ENCODE measurements around the gene SYT9.

The SYT9 gene

DNA sequence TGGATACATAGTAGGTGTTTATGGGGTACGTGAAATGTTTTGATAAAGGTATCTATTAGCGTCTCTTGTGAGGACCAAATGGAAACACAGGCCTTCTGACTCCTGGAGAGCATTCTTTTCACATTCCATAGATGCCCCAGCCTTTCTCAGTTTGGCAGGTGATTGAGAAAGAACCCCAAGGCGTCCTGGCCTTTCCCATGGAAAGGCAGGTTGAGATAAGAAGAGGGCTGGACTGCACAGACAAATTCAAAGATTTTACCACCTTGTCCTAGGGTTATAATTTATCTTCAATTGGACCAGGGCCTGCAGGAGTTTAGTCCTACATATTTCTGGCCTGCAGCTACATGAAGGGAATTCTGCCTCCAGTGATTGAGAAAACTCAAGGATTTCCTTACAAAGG lies 232.9 kb downstream of the SYT9 start:
- DNase-seq, result no peak

GRCh38 chr11:7485186-7486097 lies 233.7 kb downstream of the SYT9 start, which contains the start of gene OLFML1:
Gene OLFML1 (plus strand): TSS chr11:7485506. CDS start chr11:7485876, 370 bp downstream.
- no peak for DNase-seq

DNA sequence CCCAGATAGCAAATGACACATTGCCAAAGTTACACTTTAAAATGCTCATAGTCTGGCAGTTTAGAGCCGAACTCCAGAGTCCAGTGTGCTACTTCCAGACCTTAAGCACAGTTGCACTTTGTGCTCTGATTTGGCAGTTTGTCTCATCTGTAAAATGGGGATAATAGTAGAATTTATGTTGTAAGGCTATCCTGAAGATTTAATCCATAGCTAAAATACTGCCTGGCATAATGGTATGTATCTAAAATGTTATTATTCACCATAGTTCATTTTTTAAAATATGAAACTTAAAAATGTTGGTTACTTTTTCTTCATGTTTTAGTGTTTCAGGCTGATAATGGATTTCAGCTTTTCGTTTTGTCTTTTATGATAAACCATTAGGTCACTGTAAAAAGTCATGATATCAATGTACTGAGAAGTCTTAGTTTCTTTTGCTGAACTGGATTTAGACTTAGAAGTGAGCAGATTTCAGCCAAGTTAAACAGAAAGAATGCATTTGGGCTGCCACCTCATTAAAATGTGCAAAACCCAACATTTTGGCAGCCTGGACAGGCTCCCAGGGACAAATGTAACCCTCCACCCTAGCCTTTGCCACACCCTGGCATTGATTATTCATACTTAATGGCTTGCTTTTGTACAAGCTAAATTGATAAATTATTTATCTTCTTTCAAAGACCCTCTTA lies 234.5 kb downstream of the SYT9 start:
- DNase-seq, result no peak

DNA sequence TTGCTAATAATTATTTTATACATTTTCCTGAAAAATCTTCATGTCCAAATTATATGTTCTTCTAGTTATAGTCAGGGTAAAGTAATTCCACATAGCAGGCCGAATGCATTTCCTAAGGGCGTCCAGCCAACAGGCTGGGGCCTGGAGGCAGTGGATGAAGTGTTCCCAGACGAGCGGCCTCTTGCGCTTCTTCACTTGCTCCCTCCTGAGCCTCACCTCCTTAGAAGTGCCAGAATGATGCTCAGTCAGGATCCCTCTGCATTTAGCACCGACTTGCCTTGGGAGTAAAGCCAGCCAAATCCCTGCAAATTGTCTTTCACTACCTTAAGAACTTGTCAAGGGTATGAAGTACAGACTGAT lies 235.1 kb downstream of the SYT9 start:
- DNase-seq, result no peak

GRCh38 chr11:7487360-7487759 lies 235.7 kb downstream of the SYT9 start:
- no peak for DNase-seq

DNA sequence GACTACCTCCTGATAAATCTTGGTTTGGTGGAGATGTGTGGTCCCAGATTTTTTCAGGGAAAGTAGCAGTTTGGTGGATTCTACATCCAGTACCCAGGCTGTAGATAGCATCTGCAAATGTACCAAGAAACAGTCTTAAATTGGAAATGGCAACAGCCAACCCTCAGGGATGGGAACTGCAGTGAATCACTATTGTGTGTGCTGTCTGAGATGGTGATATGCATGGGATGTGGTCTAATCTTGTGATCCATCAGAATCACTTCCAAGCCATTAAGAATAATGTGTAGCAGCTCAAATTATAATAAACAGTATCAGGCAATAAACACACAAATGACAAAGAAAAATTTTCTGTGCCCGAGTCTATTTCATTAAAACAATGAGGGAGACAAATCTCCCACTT lies 237.0 kb downstream of the SYT9 start:
- DNase-seq, result no peak

- DNase-seq, result no peak
These were observed 237.7 kb downstream of the SYT9 start for GRCh38 chr11:7489376-7489775.

DNA sequence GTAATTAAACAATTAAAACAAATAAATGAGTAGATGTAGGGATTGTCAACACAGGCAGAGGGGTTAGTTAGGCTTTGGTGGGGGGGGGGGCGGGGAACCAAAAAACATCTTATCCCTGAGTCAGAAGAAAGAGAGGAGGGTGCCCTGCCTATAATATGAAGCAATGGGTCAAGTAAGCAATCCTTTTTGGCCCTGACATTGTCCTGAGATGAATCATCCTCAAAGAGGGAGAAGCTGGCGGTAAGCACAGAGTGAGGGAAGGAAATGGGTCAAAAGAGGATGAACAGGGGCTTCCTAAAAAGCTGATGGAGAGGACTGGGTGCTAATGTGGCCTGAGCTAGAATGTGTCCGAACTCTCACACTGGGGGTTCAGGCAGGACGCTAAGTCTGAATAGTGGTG lies 238.3 kb downstream of the SYT9 start:
- DNase-seq, result no peak

DNA sequence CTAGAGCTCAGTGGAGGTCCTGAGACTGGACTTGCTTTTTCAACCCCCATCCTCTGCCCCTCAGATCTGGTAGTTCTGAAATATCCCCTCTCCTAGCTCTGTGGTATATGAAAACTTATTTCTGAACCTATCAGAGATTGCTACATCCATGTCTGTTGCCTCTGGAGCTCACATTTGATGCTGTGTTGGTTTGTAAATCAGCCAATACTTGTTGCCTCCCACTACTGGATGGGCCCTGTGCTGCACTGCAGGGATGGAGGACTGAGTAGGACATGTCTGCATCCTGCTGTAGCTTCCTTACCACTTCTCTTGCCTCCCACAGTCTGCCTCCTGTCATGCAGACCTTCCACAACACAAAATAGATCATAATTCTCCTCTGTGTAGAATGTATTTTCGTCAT lies 238.8 kb downstream of the SYT9 start:
- no peak for DNase-seq

GRCh38 chr11:7492253-7492652 lies 240.5 kb downstream of the SYT9 start:
- DNase-seq, result no peak

- DNase-seq, result no peak
These were observed 242.0 kb downstream of the SYT9 start for GRCh38 chr11:7493670-7494069.

DNA sequence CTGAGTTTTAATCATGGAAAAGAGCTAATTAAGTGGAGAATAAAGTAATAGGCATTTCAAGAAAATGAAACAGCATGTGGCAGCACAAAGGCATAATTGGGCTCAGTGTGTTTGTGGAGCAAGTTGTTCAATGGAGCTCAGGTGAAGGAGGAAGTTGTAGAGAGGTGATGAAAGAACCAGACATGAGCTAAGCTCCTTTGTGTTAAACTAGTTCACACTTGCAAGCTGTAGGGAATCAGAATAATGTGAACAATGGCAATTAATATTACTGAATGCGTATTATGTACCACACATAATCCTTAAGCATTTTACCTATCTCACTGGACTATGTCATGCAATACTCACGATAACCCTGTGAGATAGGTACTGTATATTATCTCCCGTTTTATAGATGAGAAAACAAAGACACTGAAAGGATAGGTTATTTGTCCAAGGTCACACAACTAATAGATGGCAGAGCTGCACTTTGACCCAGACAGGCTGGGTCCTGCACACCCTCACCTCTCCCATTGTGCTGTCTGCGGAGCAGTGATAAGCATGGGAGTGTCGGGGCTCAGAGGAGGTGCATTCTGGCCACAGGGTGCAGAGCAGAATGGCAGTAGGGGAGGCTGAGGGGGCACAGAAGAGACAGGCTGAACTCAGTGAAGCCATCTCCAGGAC lies 242.5 kb downstream of the SYT9 start:
- DNase-seq, result no peak

- DNase-seq, result no peak
These were observed 244.3 kb downstream of the SYT9 start for GRCh38 chr11:7495882-7496551.

GRCh38 chr11:7498193-7498592 lies 246.5 kb downstream of the SYT9 start:
- no peak for DNase-seq

DNA sequence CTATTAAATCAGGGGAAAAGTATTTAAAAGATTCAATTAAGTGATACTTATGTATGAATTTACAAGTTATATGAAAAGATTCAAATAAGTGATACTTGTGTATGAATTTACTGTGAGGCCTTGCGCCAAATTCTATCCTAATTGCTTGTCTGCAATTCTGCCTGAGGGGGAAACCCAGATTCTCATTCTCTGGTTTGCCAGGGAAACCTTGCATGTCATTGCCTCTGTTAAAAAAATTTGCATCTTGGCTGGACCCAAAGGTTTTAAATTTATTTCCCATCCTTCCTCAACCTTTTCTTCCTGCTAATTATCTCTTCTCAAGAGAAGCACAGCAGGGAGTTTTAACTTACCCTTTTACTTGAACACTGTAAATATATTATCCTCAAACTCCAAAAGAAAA lies 247.4 kb downstream of the SYT9 start:
- DNase-seq, result no peak

DNA sequence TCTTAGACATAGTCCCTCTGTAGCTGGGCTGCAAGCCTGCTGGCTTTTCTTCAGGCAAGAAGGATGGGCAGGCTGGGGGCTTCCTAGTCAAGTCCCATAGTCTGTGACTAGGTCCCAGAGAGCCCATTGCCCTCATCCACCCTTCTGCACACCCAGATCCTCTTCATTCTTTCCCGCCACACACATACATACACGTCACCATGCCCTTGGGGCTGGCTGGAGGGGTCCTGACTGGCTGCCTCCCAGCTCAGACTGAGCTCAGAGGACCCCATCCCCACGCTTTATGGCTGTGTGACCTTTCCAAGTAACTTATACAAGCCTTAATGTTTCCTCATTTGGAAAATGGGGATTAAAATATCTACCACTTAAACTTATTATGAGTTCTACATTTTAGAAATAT lies 248.5 kb downstream of the SYT9 start:
- DNase-seq, result no peak

- no peak for DNase-seq
These were observed 249.5 kb downstream of the SYT9 start for GRCh38 chr11:7501251-7501650.

DNA sequence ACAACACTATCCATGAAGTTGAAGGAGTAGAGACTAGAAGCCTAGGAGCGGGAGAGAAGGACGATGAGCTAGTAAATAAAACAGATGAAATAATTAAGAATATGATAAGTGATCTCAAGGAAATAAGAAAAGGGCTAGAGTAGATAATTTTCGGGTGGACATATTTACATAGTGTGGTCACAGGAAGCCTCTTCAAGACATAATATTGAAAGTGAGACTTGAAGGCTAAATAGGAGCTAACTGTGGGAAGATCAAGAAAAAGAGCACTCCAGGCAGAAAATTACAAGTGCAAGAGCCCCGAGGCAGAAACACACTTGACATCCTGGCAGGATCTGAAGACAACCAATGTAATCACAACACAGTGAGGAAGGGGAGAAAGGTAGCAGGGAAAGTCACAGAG lies 250.2 kb downstream of the SYT9 start:
- no peak for DNase-seq

DNA sequence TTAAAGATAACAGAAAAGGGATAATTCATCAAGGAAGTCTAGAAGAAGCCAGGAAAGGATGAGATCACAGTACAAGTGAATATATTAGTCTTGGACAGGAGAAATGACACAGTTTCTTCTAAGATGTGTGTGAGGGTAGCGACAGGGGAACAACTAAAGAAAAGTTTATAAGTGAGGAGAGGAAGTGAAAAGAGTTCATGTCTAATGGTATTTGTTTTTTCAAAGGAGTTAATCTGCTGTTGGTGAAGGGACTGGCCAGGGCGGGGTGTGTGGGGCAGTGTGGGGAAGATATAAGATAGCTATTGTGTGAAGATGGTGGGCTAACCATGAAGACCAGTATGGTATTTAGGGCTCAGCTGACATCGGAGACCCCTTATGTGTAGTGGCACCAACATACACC lies 254.5 kb downstream of the SYT9 start:
- no peak for DNase-seq

DNA sequence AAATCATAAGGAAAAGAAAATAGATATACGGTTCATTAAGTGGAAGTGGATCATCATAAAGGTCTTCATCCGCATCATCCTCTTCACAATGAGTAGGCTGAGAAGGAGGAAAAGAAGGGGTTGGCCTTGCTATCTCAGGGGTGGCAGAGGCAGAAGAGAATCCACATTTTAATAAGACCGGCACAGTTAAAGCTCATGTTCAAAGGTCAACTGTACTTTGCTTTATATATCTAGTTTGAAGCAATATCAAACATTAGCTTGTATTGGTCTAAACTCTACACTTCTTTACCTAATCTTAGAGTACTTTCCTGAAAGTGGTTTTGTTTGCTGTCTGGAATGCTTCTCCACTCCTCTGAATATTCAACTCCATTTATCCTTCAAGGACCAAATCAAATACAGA lies 256.4 kb downstream of the SYT9 start:
- no peak for DNase-seq

DNA sequence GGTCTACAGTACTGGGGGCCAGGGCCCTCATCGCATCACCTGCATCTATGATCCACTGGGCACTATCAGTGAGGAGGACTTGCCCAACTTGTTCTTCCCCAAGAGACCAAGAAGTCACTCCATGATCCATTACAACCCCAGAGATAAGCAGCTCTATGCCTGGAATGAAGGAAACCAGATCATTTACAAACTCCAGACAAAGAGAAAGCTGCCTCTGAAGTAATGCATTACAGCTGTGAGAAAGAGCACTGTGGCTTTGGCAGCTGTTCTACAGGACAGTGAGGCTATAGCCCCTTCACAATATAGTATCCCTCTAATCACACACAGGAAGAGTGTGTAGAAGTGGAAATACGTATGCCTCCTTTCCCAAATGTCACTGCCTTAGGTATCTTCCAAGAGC lies 258.3 kb downstream of the SYT9 start:
- DNase-seq, result no peak

DNA sequence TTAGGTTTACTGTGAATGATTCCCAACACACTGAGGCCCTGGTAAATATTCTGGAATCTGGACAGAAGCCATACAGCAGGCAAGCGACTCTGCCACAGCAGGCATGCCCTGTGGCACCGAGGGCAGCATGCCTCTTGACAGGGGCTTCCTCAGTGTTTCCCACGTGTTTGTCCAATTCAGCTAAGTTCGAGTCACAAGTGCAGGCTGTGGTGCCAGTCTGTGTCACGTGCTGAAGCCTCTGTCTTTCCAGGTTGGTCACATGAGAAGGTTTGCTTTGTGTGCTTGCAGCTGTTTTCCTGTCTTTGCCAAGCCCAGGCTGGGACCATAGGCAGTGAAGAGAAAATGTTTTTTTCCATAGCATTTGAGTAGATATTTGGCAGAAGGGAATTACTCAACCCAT lies 259.7 kb downstream of the SYT9 start:
- DNase-seq, result no peak
